BE2C (cell line): ENCODE results near the gene ZNF331.

Experiments
- DNase-seq: peaks from one replicate; pipeline ENCODE4 v3.0.0-alpha.2; 2020
- H3K27me3 ChIP-seq: fragments of 250-450 bp; sonication (Bioruptor Pico); 2 replicates; pipeline ENCODE4 v1.5.1; 2020; ENCODE audit warnings: mild to moderate bottlenecking
- H3K36me3 ChIP-seq: fragments of 250-450 bp; sonication (Bioruptor Pico); 2 replicates; pipeline ENCODE4 v1.5.1; 2020; ENCODE audit warnings: mild to moderate bottlenecking
- H3K4me1 ChIP-seq: fragments of 250-450 bp; sonication (Bioruptor Pico); 2 replicates; pipeline ENCODE4 v1.5.1; 2020
- H3K4me3 ChIP-seq: 2 replicates; pipeline ENCODE4 v1.5.1; 2011; ENCODE audit warnings: low read depth, low read length
- H3K9me3 ChIP-seq: fragments of 250-450 bp; sonication (Bioruptor Pico); 2 replicates; pipeline ENCODE4 v1.5.1; 2020
- CTCF ChIP-seq: IDR thresholded peaks from 2 replicates; pipeline ENCODE4 v1.5.1; 2012; ENCODE audit warnings: mild to moderate bottlenecking, low read depth, low read length

ZNF331 gene

DNA sequence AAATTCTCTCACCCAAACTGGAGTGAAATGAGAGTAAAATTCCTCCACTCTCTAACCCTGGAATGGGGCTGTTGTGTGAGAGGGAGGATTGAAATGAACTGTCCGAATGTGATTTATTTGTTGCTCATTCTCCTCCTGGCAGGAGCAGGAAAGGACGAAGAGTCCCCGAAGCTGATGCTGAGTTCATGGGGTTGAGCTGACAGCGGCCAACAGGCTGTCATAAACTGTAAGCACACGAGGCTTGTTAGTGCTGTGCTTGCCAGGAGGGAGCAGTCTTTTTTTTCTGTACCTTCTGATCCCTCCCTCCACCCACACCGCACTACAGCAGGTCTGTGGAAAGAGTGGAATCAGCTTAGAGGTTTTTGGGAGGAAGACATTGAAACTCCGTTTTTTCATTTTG lies 33.1 kb upstream of the ZNF331 start:
- Histone ChIP-seq H3K36me3 (no peaks in the 10 kb centered on the region), H3K9me3 (no peaks in the 10 kb centered on the region), H3K4me1 (no peaks in the 10 kb centered on the region), H3K4me3 (peak overlapping the region; percentile 39), H3K27me3 (0 out of 2 replicates have a peak, but pooled peaks cover 2% of the 10 kb centered on the region)
- no peak for DNase-seq
- no peak for TF ChIP-seq CTCF

GRCh38 chr19:53506728-53507127 lies 31.2 kb upstream of the ZNF331 start:
- TF ChIP-seq CTCF, result no peak
- Histone ChIP-seq H3K36me3 (no peaks in the 10 kb centered on the region), H3K4me3 (no peak overlapping the region), H3K27me3 (0 out of 2 replicates have a peak, but pooled peaks cover 2% of the 10 kb centered on the region), H3K9me3 (no peaks in the 10 kb centered on the region), H3K4me1 (no peaks in the 10 kb centered on the region)
- DNase-seq, result no peak

DNA sequence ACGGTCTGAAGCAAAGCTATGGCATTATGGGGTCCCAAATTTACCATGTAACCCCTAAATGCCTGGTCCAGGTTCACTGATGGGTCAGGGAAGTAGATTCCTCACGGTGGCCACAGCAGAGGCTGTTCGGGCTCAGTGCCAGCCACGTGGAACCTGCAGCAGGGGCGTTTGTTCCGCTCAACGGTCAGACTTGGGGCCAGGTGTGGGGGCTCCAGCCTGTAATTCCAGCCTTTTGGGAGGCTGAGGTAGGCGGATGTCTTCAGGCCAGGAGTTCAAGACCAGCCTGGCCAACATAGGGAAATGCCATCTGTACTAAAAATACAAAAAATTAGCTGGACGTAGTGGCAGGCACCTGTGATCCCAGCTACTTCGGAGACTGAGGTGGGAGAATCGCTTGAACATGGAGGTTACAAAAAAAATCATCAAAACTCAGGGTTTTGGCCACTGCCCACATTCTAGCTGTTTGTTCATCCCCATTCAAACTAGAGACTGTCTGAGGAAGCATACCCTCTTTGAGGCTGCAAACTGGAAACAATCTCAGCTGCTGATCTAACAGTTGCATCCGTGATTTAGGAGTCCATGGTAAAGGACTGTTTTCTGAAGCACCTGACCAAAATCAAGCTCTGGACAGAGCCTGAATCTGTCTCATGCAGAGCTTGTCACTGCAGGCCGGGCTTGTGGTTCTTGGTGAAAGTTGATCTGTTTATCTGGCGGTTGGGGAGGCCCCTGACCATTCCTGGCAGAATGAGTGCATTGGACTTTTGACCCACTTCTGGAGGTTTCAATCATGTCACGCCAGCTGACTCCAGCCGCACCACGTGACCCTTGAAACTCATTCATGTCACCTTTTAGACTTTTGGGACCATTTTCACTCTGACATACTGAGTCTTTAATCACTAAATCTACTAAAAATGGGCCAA lies 30.2 kb upstream of the ZNF331 start:
- no peak overlapping the region for H3K4me3 ChIP-seq
- no peak for TF ChIP-seq CTCF
- no peak for DNase-seq
- no peaks in the 10 kb centered on the region for H3K36me3 ChIP-seq
- H3K9me3 ChIP-seq, result no peaks in the 10 kb centered on the region
- 0 out of 2 replicates have a peak, but pooled peaks cover 2% of the 10 kb centered on the region for H3K27me3 ChIP-seq
- H3K4me1 ChIP-seq, result no peaks in the 10 kb centered on the region

DNA sequence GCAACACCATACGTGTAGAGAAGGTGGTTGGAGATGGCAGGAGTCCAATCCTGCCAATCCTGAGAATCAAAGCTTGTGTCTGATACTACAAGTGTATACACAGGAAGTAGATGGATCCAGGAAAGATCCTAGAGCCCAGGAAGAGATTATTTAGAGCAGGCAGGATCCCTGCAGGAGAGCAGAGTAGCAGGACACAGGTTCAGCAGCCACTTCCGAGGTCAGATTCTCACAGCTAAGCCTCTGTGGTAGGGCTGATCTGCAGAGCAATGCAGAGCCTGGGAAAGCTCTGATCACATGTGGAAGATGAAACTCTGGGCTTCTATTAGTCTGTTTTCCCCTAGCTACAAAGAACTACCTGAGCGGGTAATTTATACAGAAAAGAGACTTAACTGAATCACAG lies 28.5 kb upstream of the ZNF331 start:
- Histone ChIP-seq H3K36me3 (no peaks in the 10 kb centered on the region), H3K27me3 (0 out of 2 replicates have a peak, but pooled peaks cover 2% of the 10 kb centered on the region), H3K9me3 (no peaks in the 10 kb centered on the region), H3K4me3 (no peak overlapping the region), H3K4me1 (no peaks in the 10 kb centered on the region)
- TF ChIP-seq CTCF, result no peak
- no peak for DNase-seq

DNA sequence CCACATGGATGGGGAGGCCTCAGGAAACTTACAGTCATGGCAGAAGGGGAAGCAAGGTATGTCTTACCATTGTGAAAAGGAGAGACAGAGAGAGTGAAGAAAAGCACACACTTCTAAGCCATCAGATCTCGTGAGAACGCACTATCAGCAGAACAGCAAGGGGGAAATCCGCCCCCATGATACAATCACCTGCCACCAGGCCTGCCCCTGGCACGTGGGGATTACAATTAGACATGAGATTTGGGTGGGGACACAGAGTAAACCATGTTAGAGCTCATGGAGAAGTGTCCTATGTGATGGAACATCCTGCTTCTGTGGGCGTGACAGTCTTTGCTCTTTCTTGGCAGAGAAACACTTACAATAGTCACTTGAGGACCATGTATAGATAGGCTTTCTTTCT lies 28.1 kb upstream of the ZNF331 start:
- no peaks in the 10 kb centered on the region for H3K9me3 ChIP-seq
- no peaks in the 10 kb centered on the region for H3K4me1 ChIP-seq
- DNase-seq, result no peak
- H3K27me3 ChIP-seq, result 0 out of 2 replicates have a peak, but pooled peaks cover 2% of the 10 kb centered on the region
- no peak for TF ChIP-seq CTCF
- H3K36me3 ChIP-seq, result no peaks in the 10 kb centered on the region
- no peak overlapping the region for H3K4me3 ChIP-seq

GRCh38 chr19:53511357-53511756 lies 26.6 kb upstream of the ZNF331 start:
- Histone ChIP-seq H3K36me3 (no peaks in the 10 kb centered on the region), H3K4me3 (no peak overlapping the region)
- no peak for TF ChIP-seq CTCF

More at GRCh38 chr19:53511357-53511756, 26.6 kb upstream of the ZNF331 start:
- no peaks in the 10 kb centered on the region for H3K4me1 ChIP-seq
- no peaks in the 10 kb centered on the region for H3K9me3 ChIP-seq
- DNase-seq, result no peak
- 0 out of 2 replicates have a peak, but pooled peaks cover 2% of the 10 kb centered on the region for H3K27me3 ChIP-seq
